GM06990 (cell line): ENCODE results near the gene MX1.

ENCODE experiments used
- DNase-seq: peaks from one replicate; pipeline ENCODE4 v3.0.0-alpha.2; 2011; ENCODE audit not compliant: insufficient read length; ENCODE audit errors: extremely low read depth
- H3K27me3 ChIP-seq: replicated peaks from 2 replicates; pipeline ENCODE4 v1.6.0; 2011; ENCODE audit warnings: low read length; ENCODE audit not compliant: control insufficient read depth, insufficient read depth
- H3K36me3 ChIP-seq: 2 replicates; pipeline ENCODE4 v1.5.1; 2011; ENCODE audit warnings: low read length; ENCODE audit not compliant: control insufficient read depth, insufficient read depth
- H3K4me3 ChIP-seq: replicated peaks from 2 replicates; pipeline ENCODE4 v1.5.1; 2011; ENCODE audit warnings: low read depth, mild to moderate bottlenecking, control low read depth, low read length
- CTCF ChIP-seq: IDR thresholded peaks from 2 replicates; pipeline ENCODE4 v1.5.1; 2011; ENCODE audit warnings: low read length, control low read depth, mild to moderate bottlenecking, inconsistent platforms; ENCODE audit not compliant: insufficient read depth, poor library complexity, severe bottlenecking

Gene MX1

GRCh38 chr21:41387042-41387819 is 38.8 kb upstream of the MX1 start:
- no peak for TF ChIP-seq CTCF
- H3K4me3 ChIP-seq = no peak overlapping the region
- DNase-seq = no peak
- H3K27me3 ChIP-seq = no peaks in the 10 kb centered on the region
- peaks cover 12% of the 10 kb centered on the region for H3K36me3 ChIP-seq

- Histone ChIP-seq H3K4me3 (no peak overlapping the region), H3K36me3 (peaks cover 8% of the 10 kb centered on the region), H3K27me3 (no peaks in the 10 kb centered on the region)
- no peak for TF ChIP-seq CTCF
- DNase-seq = no peak
Observed at GRCh38 chr21:41387824-41388223, 38.2 kb upstream of the MX1 start.

- H3K27me3 ChIP-seq = no peaks in the 10 kb centered on the region
- DNase-seq = no peak
- no peak overlapping the region for H3K4me3 ChIP-seq
- TF ChIP-seq CTCF = no peak
- H3K36me3 ChIP-seq = peaks cover 8% of the 10 kb centered on the region
Observed at GRCh38 chr21:41388259-41388658, 37.8 kb upstream of the MX1 start.

- no peak for DNase-seq
- Histone ChIP-seq H3K4me3 (no peak overlapping the region), H3K36me3 (peaks cover 8% of the 10 kb centered on the region), H3K27me3 (no peaks in the 10 kb centered on the region)
- no peak for TF ChIP-seq CTCF
Observed at GRCh38 chr21:41390043-41390639, 35.9 kb upstream of the MX1 start.

GRCh38 chr21:41393876-41394465 is 32.1 kb upstream of the MX1 start:
- TF ChIP-seq CTCF = no peak
- DNase-seq = no peak
- Histone ChIP-seq H3K36me3 (peaks cover 5% of the 10 kb centered on the region), H3K27me3 (no peaks in the 10 kb centered on the region), H3K4me3 (no peak overlapping the region)
